SK-N-SH treated with all-trans-retinoic acid at 6 μM for 48 hours (cell line): ENCODE measurements around the gene ZBTB7B.

ENCODE experiments used
- ARNTL ChIP-seq: fragments of 450-650 bp; formaldehyde crosslinking; IDR thresholded peaks from 2 replicates; pipeline ENCODE4 v1.5.0; 2020; ENCODE audit warnings: low read depth, mild to moderate bottlenecking, moderate library complexity, borderline replicate concordance
- BACH2 ChIP-seq: fragments of 250-450 bp; sonication (Bioruptor Pico); IDR thresholded peaks from 2 replicates; pipeline ENCODE4 v1.9.0; 2021; ENCODE audit warnings: mild to moderate bottlenecking, borderline replicate concordance
- CSDC2 ChIP-seq: fragments of 250-450 bp; sonication (Bioruptor Pico); IDR thresholded peaks from 2 replicates; pipeline ENCODE4 v1.5.0; 2020; ENCODE audit warnings: mild to moderate bottlenecking, moderate library complexity
- ESRRG ChIP-seq: fragments of 250-450 bp; sonication (Bioruptor Pico); IDR thresholded peaks from 2 replicates; pipeline ENCODE4 v1.6.1; 2021; ENCODE audit warnings: mild to moderate bottlenecking
- OSR1 ChIP-seq: fragments of 250-450 bp; sonication (Bioruptor Pico); IDR thresholded peaks from 2 replicates; pipeline ENCODE4 v1.8.0; 2022; ENCODE audit warnings: moderate library complexity, mild to moderate bottlenecking, inconsistent platforms
- SNAI2 ChIP-seq: fragments of 250-450 bp; sonication (Bioruptor Pico); IDR thresholded peaks from 2 replicates; pipeline ENCODE4 v1.5.0; 2020; ENCODE audit warnings: mild to moderate bottlenecking, moderate library complexity
- ZFP3 ChIP-seq: fragments of 250-450 bp; sonication (Bioruptor Pico); IDR thresholded peaks from 2 replicates; pipeline ENCODE4 v1.5.0; 2020; ENCODE audit warnings: mild to moderate bottlenecking, moderate library complexity
- ZNF565 ChIP-seq: fragments of 450-650 bp; formaldehyde crosslinking; conservative IDR thresholded peaks from 2 replicates; pipeline ENCODE4 v1.5.0; 2020; ENCODE audit warnings: low read depth, mild to moderate bottlenecking, moderate library complexity
- ZNF8 ChIP-seq: fragments of 450-650 bp; formaldehyde crosslinking; IDR thresholded peaks from 2 replicates; pipeline ENCODE4 v1.5.0; 2020; ENCODE audit warnings: mild to moderate bottlenecking, moderate library complexity
- TF ChIP-seq, protein P1 (sequence below): fragments of 250-450 bp; sonication (Bioruptor Pico); IDR thresholded peaks from 2 replicates; pipeline ENCODE4 v1.5.1; 2021; ENCODE audit warnings: mild to moderate bottlenecking, moderate library complexity
- TF ChIP-seq, protein P2 (sequence below): fragments of 250-450 bp; sonication (Bioruptor Pico); IDR thresholded peaks from 2 replicates; pipeline ENCODE4 v1.5.0; 2020; ENCODE audit warnings: mild to moderate bottlenecking, moderate library complexity
- TF ChIP-seq, protein P3 (sequence below): fragments of 250-450 bp; sonication (Bioruptor Pico); IDR thresholded peaks from 2 replicates; pipeline ENCODE4 v1.8.0; 2020; ENCODE audit warnings: mild to moderate bottlenecking, moderate library complexity, borderline replicate concordance
- TF ChIP-seq, protein P4 (sequence below): fragments of 250-450 bp; sonication (Bioruptor Pico); IDR thresholded peaks from 2 replicates; pipeline ENCODE4 v1.8.0; 2021; ENCODE audit warnings: low read depth, mild to moderate bottlenecking, moderate library complexity, borderline replicate concordance

DNA sequence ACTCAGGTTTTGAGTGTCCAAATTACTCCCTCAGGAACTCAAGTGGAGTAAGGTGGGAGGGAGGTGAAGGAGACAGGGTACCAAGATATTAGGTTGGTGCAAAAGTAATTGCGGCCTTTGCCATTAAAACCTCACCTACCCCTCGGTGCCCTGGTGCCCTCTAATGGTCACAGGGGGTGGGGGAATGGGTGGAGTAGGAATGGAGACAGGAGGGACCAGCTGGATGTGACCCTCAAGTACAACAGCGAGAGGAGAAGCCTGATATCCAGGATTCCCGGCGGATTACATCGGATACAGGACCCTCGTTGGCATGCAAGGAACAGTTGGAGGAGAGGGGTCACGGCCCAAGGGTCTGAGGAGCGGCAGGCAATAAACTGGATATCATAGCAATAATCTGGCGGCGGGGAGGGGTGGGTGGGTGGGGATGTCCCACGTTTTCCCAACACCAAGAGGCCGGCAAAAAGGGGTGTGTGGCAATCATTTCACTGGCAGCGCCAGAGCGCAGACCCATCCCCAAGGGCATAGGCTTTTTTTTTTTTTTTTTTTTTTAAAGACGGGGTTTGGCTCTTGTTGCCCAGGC, 4.3 kb upstream of the ZBTB7B start:
- TF ChIP-seq ZFP3 (no peak), ZNF565 (CRISPR knock-in tag) (no peak), OSR1 (no peak), ESRRG (CRISPR knock-in tag) (no peak), ARNTL (CRISPR knock-in tag) (no peak), BACH2 (CRISPR knock-in tag) (no peak), CSDC2 (CRISPR knock-in tag) (no peak), ZNF8 (CRISPR knock-in tag) (no peak), SNAI2 (no peak)
- TF ChIP-seq, protein P1, sequence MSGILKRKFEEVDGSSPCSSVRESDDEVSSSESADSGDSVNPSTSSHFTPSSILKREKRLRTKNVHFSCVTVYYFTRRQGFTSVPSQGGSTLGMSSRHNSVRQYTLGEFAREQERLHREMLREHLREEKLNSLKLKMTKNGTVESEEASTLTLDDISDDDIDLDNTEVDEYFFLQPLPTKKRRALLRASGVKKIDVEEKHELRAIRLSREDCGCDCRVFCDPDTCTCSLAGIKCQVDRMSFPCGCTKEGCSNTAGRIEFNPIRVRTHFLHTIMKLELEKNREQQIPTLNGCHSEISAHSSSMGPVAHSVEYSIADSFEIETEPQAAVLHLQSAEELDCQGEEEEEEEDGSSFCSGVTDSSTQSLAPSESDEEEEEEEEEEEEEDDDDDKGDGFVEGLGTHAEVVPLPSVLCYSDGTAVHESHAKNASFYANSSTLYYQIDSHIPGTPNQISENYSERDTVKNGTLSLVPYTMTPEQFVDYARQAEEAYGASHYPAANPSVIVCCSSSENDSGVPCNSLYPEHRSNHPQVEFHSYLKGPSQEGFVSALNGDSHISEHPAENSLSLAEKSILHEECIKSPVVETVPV (CRISPR knock-in tag), result no peak
- TF ChIP-seq, protein P2, sequence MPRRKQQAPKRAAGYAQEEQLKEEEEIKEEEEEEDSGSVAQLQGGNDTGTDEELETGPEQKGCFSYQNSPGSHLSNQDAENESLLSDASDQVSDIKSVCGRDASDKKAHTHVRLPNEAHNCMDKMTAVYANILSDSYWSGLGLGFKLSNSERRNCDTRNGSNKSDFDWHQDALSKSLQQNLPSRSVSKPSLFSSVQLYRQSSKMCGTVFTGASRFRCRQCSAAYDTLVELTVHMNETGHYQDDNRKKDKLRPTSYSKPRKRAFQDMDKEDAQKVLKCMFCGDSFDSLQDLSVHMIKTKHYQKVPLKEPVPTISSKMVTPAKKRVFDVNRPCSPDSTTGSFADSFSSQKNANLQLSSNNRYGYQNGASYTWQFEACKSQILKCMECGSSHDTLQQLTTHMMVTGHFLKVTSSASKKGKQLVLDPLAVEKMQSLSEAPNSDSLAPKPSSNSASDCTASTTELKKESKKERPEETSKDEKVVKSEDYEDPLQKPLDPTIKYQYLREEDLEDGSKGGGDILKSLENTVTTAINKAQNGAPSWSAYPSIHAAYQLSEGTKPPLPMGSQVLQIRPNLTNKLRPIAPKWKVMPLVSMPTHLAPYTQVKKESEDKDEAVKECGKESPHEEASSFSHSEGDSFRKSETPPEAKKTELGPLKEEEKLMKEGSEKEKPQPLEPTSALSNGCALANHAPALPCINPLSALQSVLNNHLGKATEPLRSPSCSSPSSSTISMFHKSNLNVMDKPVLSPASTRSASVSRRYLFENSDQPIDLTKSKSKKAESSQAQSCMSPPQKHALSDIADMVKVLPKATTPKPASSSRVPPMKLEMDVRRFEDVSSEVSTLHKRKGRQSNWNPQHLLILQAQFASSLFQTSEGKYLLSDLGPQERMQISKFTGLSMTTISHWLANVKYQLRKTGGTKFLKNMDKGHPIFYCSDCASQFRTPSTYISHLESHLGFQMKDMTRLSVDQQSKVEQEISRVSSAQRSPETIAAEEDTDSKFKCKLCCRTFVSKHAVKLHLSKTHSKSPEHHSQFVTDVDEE (CRISPR knock-in tag), result no peak
- TF ChIP-seq, protein P3, sequence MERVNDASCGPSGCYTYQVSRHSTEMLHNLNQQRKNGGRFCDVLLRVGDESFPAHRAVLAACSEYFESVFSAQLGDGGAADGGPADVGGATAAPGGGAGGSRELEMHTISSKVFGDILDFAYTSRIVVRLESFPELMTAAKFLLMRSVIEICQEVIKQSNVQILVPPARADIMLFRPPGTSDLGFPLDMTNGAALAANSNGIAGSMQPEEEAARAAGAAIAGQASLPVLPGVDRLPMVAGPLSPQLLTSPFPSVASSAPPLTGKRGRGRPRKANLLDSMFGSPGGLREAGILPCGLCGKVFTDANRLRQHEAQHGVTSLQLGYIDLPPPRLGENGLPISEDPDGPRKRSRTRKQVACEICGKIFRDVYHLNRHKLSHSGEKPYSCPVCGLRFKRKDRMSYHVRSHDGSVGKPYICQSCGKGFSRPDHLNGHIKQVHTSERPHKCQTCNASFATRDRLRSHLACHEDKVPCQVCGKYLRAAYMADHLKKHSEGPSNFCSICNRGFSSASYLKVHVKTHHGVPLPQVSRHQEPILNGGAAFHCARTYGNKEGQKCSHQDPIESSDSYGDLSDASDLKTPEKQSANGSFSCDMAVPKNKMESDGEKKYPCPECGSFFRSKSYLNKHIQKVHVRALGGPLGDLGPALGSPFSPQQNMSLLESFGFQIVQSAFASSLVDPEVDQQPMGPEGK (CRISPR knock-in tag), result no peak
- TF ChIP-seq, protein P4, sequence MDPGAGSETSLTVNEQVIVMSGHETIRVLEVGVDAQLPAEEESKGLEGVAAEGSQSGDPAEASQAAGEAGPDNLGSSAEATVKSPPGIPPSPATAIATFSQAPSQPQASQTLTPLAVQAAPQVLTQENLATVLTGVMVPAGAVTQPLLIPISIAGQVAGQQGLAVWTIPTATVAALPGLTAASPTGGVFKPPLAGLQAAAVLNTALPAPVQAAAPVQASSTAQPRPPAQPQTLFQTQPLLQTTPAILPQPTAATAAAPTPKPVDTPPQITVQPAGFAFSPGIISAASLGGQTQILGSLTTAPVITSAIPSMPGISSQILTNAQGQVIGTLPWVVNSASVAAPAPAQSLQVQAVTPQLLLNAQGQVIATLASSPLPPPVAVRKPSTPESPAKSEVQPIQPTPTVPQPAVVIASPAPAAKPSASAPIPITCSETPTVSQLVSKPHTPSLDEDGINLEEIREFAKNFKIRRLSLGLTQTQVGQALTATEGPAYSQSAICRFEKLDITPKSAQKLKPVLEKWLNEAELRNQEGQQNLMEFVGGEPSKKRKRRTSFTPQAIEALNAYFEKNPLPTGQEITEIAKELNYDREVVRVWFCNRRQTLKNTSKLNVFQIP (CRISPR knock-in tag), result no peak
